GM19452 (cell line): ENCODE data around the gene GLDC.

Experiments
- ATAC-seq: cut with Tn5 transposase; IDR thresholded peaks from one replicate; pipeline ENCODE4 v1.9.1; 2021; ENCODE audit not compliant: unreplicated experiment

The GLDC gene

DNA sequence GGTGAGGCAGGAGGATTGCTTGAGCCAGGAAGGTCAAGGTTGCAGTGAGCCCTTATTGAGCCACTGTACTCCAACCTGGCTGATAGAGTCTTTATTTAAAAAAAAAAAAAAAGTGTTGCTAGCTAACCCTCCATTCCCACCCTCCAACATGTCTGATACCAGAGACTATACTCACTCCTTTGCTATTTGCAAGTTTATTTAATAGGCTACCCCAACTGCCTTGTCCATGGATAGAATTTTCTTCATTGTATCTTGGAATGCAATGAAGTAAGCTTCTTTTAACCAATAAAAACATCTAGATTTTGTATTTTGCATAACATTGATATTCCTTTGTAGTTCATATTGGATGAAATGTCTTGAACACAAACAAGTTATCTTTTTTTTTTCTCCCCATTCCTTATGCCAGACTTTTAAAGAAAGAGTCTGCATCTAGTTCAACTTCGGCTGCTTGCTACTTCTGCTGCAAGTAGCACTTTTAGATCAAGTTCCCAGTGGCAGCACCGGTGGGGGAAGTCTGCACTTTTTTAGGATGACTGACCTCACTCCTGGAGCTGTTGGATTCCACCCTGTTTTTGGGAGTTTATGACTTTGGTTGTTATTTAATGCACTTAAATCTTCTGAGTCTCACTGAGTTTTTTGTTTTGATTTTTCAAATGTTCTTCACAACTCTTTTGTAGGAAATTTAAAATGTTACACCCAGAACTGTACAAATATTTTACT, 120.0 kb downstream of the GLDC start:
- no peak for ATAC-seq

DNA sequence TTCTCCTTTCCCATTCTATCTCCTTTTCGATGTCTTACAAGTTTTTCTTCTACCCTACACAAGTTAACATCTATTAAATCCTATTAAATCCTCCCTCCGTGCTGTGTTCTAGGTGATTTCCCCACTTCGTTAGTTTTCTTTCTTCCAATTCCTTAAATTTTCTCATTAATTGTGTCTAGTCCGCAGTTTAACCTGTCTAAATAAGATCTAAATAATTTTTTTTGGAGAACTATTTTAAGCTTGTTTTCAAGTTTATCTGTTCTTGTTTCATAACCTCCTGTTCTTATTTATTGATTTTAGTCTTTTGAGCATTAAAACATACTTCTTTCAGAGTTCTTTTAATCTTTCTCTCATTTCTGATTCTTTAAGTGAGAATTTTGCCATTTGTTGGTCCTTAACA, 123.3 kb downstream of the GLDC start:
- ATAC-seq = no peak

DNA sequence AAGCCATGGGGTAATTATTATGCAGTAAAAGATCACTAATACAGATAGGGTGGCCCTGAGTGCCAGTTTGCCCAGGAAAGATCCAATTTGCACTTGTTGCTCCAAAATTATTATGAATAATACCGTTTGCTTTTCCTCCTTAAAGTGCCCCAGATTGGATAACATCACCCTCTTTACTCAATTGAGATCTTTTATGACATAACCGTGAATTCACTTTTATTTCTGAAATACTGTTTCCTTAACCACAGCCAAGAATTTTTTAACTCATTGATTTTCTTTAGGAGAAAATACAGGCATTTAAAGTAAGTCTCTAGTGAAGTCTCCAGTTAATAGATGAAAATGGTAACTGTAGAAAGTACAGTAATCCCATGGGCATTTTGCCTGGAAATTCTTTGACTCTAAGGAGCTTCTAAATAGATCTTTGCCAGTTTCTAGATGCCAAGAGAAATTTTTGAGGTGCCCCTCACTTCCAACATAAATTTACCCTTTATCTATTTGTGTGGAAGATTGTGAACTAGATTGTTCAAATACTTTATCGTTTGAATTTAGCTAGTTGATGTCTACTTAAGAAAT, 133.4 kb downstream of the GLDC start:
- no peak for ATAC-seq

GRCh38 chr9:6506571-6506970, 139.0 kb downstream of the GLDC start:
- no peak for ATAC-seq

- no peak for ATAC-seq
Observed at GRCh38 chr9:6502399-6502798, 143.1 kb downstream of the GLDC start.

DNA sequence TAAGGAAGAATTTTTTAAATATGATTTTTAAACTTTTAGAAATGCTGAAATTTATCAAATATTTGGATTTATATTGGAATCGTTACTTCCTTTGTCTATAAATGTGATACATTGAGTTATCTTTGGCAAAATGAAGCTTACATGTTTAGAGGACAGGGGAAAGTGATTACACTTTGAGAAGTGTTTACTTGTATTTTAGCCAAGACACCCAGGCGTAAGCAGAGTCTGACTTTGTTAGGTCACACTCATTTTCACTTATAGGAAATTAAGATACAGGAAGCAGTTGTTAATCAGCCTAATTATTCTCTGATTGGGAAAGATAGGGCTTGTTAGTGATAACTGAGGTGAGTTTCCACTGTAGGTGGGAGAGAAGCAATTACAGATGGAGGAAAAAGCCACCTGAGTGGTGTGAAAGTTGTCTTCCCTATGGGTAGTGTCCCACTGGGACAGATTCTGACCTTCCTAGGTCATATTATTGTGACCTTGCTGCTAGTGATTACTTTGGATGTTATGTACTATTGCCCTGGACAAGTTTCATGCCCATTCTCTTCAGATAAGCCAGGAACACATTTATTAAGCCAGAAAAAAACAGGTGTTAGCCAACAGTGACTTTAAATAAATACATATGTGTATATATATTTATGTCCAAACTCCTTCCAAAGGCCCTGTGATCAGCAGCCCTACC, 143.9 kb downstream of the GLDC start:
- ATAC-seq = no peak

- ATAC-seq = no peak
Observed at GRCh38 chr9:6498982-6499381, 146.5 kb downstream of the GLDC start.

- no peak for ATAC-seq
Observed at GRCh38 chr9:6495466-6495865, 150.1 kb downstream of the GLDC start.

DNA sequence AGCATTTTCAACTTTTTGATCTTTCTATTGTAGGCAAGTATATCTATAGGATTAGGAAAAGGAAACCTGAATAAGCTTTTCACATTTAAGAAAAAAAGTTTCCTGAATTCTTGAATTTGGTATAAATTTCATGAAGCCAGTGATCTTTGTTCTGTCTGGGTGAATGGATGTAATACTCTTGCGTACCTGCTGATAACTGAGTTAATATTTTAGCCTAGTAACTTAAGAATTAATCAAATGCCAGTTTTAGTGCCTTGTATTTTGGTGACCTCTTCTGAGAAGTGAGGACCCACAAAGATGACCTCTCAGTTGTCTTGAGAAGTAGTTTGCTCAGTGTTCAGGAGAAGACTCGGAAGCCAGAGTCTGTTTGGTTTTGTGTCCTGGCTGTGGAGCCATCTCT, 154.7 kb downstream of the GLDC start:
- no peak for ATAC-seq

DNA sequence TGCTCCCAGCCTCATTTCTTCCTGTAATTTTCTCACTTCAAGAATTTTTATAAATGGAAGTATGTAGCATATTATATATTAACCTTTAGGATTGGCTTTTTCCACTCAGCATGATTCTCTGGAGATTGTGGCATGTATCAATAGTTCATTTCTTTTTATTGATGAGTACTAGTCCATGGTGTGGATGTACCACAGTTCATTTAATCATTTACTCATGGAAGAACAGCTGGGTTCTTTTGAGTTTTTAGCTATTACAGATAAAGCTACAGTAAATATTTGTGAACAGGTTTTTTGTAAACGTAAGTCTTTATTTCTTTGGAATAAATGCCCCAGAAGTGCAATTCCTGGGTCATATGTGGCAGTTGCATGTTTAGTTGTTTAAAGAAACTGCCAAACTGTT, 156.4 kb downstream of the GLDC start:
- ATAC-seq = no peak

- no peak for ATAC-seq
Observed at GRCh38 chr9:6488395-6488794, 157.1 kb downstream of the GLDC start.

GRCh38 chr9:6484210-6484609, 161.3 kb downstream of the GLDC start:
- ATAC-seq = no peak
